ENCODE results near the gene ZNF830.
"Not testable (repeated sequence)": the region's sequence is repeated elsewhere in the genome, so short reads cannot be mapped to it uniquely, and the experiment has no call there.

The ZNF830 gene

DNA sequence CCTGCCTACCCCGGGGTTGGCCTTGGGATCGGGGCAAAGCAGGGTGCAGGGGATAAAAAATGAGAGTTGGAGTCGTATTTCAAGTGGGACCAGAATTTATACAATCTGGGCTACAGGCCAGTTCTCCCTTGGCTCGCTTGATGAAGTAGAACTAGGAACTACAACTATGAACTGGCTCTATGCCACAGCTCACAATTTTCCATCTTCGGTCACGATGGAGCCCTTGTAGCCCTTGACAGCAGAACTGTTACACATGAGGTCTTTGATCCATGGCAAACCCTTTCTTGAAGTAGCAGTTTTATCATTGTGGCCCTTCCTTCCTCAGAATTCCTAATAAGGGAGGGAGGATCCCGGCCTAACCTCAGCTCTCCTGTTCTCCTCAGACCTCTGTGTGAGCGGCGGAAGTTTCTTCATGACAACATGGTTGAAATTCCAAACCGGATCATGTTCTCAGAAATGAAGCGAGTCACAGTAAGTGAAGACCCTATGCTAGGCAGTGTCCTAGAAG lies 36.1 kb downstream of the ZNF830 start:
- no peak for DNase-seq (ENCODE audit: low read depth in 1 of 2, low spot score in 1 of 2)
- no peaks in the 10 kb centered on the region for H3K27me3 ChIP-seq (ENCODE audit: insufficient read depth, poor library complexity, severe bottlenecking)
- H3K27ac ChIP-seq (replicated peaks) = peak overlapping the region; percentile 16
- TF ChIP-seq POLR2AphosphoS5 (IDR thresholded peaks at IDR 0.05; ENCODE audit: low read depth) = no peak
- no peak for TF ChIP-seq GABPA (IDR thresholded peaks at IDR 0.05; ENCODE audit: low read depth)
- TF ChIP-seq, protein P1, sequence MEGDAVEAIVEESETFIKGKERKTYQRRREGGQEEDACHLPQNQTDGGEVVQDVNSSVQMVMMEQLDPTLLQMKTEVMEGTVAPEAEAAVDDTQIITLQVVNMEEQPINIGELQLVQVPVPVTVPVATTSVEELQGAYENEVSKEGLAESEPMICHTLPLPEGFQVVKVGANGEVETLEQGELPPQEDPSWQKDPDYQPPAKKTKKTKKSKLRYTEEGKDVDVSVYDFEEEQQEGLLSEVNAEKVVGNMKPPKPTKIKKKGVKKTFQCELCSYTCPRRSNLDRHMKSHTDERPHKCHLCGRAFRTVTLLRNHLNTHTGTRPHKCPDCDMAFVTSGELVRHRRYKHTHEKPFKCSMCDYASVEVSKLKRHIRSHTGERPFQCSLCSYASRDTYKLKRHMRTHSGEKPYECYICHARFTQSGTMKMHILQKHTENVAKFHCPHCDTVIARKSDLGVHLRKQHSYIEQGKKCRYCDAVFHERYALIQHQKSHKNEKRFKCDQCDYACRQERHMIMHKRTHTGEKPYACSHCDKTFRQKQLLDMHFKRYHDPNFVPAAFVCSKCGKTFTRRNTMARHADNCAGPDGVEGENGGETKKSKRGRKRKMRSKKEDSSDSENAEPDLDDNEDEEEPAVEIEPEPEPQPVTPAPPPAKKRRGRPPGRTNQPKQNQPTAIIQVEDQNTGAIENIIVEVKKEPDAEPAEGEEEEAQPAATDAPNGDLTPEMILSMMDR (IDR thresholded peaks at IDR 0.05; ENCODE audit: insufficient read depth, low read length) = no peak
- TF ChIP-seq, protein P2, sequence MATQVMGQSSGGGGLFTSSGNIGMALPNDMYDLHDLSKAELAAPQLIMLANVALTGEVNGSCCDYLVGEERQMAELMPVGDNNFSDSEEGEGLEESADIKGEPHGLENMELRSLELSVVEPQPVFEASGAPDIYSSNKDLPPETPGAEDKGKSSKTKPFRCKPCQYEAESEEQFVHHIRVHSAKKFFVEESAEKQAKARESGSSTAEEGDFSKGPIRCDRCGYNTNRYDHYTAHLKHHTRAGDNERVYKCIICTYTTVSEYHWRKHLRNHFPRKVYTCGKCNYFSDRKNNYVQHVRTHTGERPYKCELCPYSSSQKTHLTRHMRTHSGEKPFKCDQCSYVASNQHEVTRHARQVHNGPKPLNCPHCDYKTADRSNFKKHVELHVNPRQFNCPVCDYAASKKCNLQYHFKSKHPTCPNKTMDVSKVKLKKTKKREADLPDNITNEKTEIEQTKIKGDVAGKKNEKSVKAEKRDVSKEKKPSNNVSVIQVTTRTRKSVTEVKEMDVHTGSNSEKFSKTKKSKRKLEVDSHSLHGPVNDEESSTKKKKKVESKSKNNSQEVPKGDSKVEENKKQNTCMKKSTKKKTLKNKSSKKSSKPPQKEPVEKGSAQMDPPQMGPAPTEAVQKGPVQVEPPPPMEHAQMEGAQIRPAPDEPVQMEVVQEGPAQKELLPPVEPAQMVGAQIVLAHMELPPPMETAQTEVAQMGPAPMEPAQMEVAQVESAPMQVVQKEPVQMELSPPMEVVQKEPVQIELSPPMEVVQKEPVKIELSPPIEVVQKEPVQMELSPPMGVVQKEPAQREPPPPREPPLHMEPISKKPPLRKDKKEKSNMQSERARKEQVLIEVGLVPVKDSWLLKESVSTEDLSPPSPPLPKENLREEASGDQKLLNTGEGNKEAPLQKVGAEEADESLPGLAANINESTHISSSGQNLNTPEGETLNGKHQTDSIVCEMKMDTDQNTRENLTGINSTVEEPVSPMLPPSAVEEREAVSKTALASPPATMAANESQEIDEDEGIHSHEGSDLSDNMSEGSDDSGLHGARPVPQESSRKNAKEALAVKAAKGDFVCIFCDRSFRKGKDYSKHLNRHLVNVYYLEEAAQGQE (IDR thresholded peaks at IDR 0.05; ENCODE audit: insufficient replicate concordance, low read depth) = no peak
- no peak for TF ChIP-seq SPI1 (IDR thresholded peaks at IDR 0.05; ENCODE audit: borderline replicate concordance, low read depth)
- no peak overlapping the region for H3K4me3 ChIP-seq (replicated peaks; ENCODE audit: insufficient read depth, low read length)

DNA sequence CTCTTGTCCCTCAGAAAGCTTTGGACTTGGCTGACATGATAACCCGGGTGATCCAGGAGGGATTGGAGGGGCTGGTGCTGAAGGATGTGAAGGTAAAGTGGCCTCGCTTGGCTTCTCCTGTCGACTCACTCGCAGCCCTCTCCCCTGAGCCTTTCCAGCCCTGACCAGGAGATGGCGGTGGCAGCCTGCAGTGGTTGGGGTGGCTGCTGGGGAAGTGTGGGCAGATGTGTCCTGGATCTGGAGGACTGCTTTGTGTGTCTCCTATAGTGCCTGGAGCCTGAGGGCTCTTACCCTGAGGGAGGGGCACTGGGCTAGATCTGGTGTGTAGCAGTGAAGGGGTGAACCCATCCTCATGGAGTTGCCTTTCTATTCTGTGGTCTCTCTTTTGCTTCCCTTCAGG lies 36.9 kb downstream of the ZNF830 start:
- DNase-seq (ENCODE audit: low read depth in 1 of 2, low spot score in 1 of 2) = peak; percentile 34 to 86
- Histone ChIP-seq H3K27ac (replicated peaks) (peak overlapping the region; percentile 28), H3K27me3 (ENCODE audit: insufficient read depth, poor library complexity, severe bottlenecking) (no peaks in the 10 kb centered on the region), H3K4me3 (replicated peaks; ENCODE audit: insufficient read depth, low read length) (no peak overlapping the region)
- TF ChIP-seq, protein P2 (IDR thresholded peaks at IDR 0.05; ENCODE audit: insufficient replicate concordance, low read depth) = no peak
- TF ChIP-seq POLR2AphosphoS5 (IDR thresholded peaks at IDR 0.05; ENCODE audit: low read depth) (no peak), GABPA (IDR thresholded peaks at IDR 0.05; ENCODE audit: low read depth) (no peak), SPI1 (IDR thresholded peaks at IDR 0.05; ENCODE audit: borderline replicate concordance, low read depth) (peak; percentile 65; the same call in 1 of the 2 replicates)
- TF ChIP-seq, protein P1 (IDR thresholded peaks at IDR 0.05; ENCODE audit: insufficient read depth, low read length) = peak; percentile 92

DNA sequence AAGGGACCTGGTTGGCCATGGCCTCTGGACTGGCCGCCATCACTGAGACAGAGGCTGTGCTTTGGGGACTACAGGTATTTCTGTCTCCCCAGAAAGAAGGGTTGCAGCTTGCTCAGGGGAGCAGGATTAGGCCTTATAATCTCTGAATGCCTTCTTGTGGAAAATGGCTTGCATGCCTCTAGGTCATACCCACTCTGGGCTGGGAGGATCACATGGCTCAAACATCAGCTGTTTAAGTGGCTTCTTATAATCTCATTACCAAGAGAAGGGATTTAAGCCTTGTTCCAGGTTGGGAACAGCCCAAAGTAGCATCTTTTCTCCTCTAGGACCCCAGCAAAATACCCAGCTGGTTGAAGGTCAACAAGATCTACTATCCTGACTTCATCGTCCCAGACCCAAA lies 38.1 kb downstream of the ZNF830 start:
- no peak for DNase-seq (ENCODE audit: low read depth in 1 of 2, low spot score in 1 of 2)
- no peak overlapping the region for H3K27ac ChIP-seq (replicated peaks)
- TF ChIP-seq, protein P1 (IDR thresholded peaks at IDR 0.05; ENCODE audit: insufficient read depth, low read length) = no peak
- TF ChIP-seq SPI1 (IDR thresholded peaks at IDR 0.05; ENCODE audit: borderline replicate concordance, low read depth) = no peak
- TF ChIP-seq, protein P2 (IDR thresholded peaks at IDR 0.05; ENCODE audit: insufficient replicate concordance, low read depth) = no peak
- no peak for TF ChIP-seq GABPA (IDR thresholded peaks at IDR 0.05; ENCODE audit: low read depth)
- TF ChIP-seq POLR2AphosphoS5 (IDR thresholded peaks at IDR 0.05; ENCODE audit: low read depth) = no peak
- no peak overlapping the region for H3K4me3 ChIP-seq (replicated peaks; ENCODE audit: insufficient read depth, low read length)
- no peaks in the 10 kb centered on the region for H3K27me3 ChIP-seq (ENCODE audit: insufficient read depth, poor library complexity, severe bottlenecking)

DNA sequence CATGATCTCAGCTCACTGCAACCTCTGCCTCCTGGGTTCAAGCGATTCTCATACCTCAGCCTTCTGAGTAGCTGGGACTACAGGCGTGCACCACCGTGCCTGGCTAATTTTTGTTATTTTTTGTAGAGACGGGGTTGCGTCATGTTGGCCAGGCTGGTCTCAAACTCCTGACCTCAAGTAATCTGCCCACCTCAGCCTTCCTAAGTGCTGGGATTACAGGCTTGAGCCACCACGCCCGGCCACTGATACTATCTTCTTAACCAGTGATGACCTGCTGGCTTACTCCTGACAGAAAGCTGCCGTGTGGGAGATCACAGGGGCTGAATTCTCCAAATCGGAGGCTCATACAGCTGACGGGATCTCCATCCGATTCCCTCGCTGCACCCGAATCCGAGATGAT lies 39.6 kb downstream of the ZNF830 start:
- H3K27ac ChIP-seq (replicated peaks); H3K27me3 ChIP-seq (ENCODE audit: insufficient read depth, poor library complexity, severe bottlenecking); DNase-seq (ENCODE audit: low read depth in 1 of 2, low spot score in 1 of 2); H3K4me3 ChIP-seq (replicated peaks; ENCODE audit: insufficient read depth, low read length): not testable (repeated sequence)

Data from HL-60 (cell line).